Vagina (tissue), 2 donors: Measurements from ENCODE around the gene MEIKIN.

Experiments used
- CTCF ChIP-seq, 3 experiments: fragments of 450-650 bp in 2 of 3; fragments of 200-600 bp in 1 of 3; sonication (generic) in 1 of 3; IDR thresholded peaks; one replicate each; pipeline ENCODE4 v1.5.1; 2017 to 2019; ENCODE audit warnings: antibody characterized with exemption in 3 of 3, mild to moderate bottlenecking in 2 of 3, moderate library complexity in 2 of 3
- POLR2AphosphoS5 ChIP-seq, 2 donors: sonication (generic); formaldehyde crosslinking; IDR thresholded peaks; one replicate each; pipeline ENCODE4 v1.9.0; 2017; ENCODE audit warnings: antibody characterized with exemption in 2 of 2, mild to moderate bottlenecking in 2 of 2, low read depth in 1 of 2; ENCODE audit not compliant: insufficient read depth in 1 of 2

GRCh38 chr5:131981516-131981915 lies 36.1 kb upstream of the MEIKIN start:
- TF ChIP-seq CTCF (IDR thresholded peaks at IDR 0.05) (no peak), POLR2AphosphoS5 (IDR thresholded peaks at IDR 0.05; ENCODE audit: insufficient read depth in 1 of 2, low read depth in 1 of 2) (no peak)
